Stomach (tissue), 9 donors: ENCODE results near the gene MCHR1. TPM values are rescaled to one million over a fixed set of nuclear protein-coding genes. Genes with fewer than 3 reads are reported as not detected.
"Not testable (repeated sequence)": the region's sequence is repeated elsewhere in the genome, so short reads cannot be mapped to it uniquely, and the experiment has no call there.

Experiments used
- DNase-seq, 2 donors: peaks; one replicate each; pipeline versions ENCODE4 v3.0.0 to v3.0.0-alpha.2; 2013 to 2019
- H3K27ac ChIP-seq, 5 donors: fragments of 200-600 bp in 4 of 5; sonication (generic) in 4 of 5; one replicate each; pipeline ENCODE4 v1.5.1; 2013 to 2019; ENCODE audit warnings: mild to moderate bottlenecking in 1 of 5, moderate library complexity in 1 of 5
- H3K27me3 ChIP-seq, 3 donors: fragments of 200-600 bp; sonication (generic); one replicate each; pipeline ENCODE4 v1.5.1; 2017 to 2019; ENCODE audit warnings: mixed run types in 1 of 3
- H3K36me3 ChIP-seq, 4 donors: fragments of 200-600 bp; sonication (generic); 1 replicate in 3 of 4; 2 replicates in 1 of 4; pipeline ENCODE4 v1.5.1; 2016 to 2019
- H3K4me1 ChIP-seq, 4 donors: fragments of 200-600 bp; sonication (generic); one replicate each; pipeline ENCODE4 v1.5.1; 2016 to 2019
- H3K4me3 ChIP-seq, 4 donors: fragments of 200-600 bp; sonication (generic) in 3 of 4; one replicate each; pipeline ENCODE4 v1.5.1; 2016 to 2019; ENCODE audit warnings: mild to moderate bottlenecking in 1 of 4
- H3K9me3 ChIP-seq, 4 donors: fragments of 200-600 bp; sonication (generic); one replicate each; pipeline ENCODE4 v1.5.1; 2016 to 2019
- EP300 ChIP-seq: sonication (generic); formaldehyde crosslinking; IDR thresholded peaks from one replicate; pipeline ENCODE4 v1.6.1; 2017; ENCODE audit warnings: antibody characterized with exemption
- POLR2A ChIP-seq, 4 donors: fragments of 450-650 bp; IDR thresholded peaks; one replicate each; pipeline ENCODE4 v1.6.1; 2016; ENCODE audit warnings: antibody characterized with exemption in 4 of 4, control low read depth in 2 of 4, mild to moderate bottlenecking in 1 of 4, moderate library complexity in 1 of 4
- POLR2AphosphoS5 ChIP-seq, 3 donors: sonication (generic); formaldehyde crosslinking; IDR thresholded peaks; one replicate each; pipeline ENCODE4 v1.6.1; 2016; ENCODE audit warnings: antibody characterized with exemption in 3 of 3
- WGBS, 5 donors: extraction: QIAGEN DNeasy Blood & Tissue Kit in 3 of 5; methylation state at CpG; one replicate each; pipeline versions ENCODE4 v1.1.5 to v1.1.7; 2013 to 2018; 5-methylcytosine and 5-hydroxymethylcytosine counted together
- intact Hi-C: fragments of 100-400 bp; cut with DNase I; formaldehyde crosslinking; loops from one replicate; pipeline ENCODE4 v1.15.1; 2023; ENCODE audit warnings: low total_unique reads
- polyA plus RNA-seq, 3 donors: library from polyadenylated mRNA; stranded (reverse); fragments of 200-250 nt; gene quantifications; one replicate each; pipeline ENCODE4 v1.2.3, GENCODE V29; 2013
- total RNA-seq, 5 donors: library from RNA; depleted of rRNA; stranded (reverse); fragments of >200 nt; gene quantifications; one replicate each; pipeline versions ENCODE4 v1.1.0 to v1.2.3, GENCODE V29; 2014 to 2016
- TF ChIP-seq, protein P1 (sequence below), 7 experiments: fragments of 450-650 bp in 4 of 7; fragments of 200-600 bp in 3 of 7; sonication (generic) in 3 of 7; IDR thresholded peaks; one replicate each; pipeline ENCODE4 v1.5.1; 2016 to 2019; ENCODE audit warnings: antibody characterized with exemption in 7 of 7, control low read depth in 2 of 7, mild to moderate bottlenecking in 1 of 7
- donor health status: healthy with polysubstance abuse.
- donor health status: Bipolar disorder and iron deficiency.
- donor health status: healthy.

Gene MCHR1
- total and polyA plus RNA-seq, 8 donors, result 0.08 to 0.25 TPM; not detected in 6

DNA sequence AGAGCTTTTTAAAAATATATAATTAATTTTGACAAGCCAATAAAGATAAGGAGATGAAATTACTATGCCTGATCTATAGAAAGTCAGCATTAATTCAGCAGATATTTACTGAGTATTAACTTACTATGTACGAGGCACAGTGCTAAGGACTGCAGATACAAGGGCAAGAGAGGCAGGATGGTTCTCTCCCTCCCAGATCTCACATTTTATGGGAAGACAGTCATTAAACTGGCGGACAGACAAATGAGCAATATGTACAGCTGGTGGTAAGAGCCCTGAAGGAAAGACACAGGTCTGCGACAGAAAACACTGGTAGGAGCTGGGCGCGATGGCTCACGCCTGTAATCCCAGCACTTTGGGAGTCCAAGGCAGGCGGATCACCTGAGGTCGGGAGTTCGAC, 36.8 kb downstream of the MCHR1 start:
- TF ChIP-seq EP300, result no peak
- H3K36me3 ChIP-seq, result no peaks in the 10 kb centered on the region
- no peaks in the 10 kb centered on the region for H3K27me3 ChIP-seq
- H3K27ac ChIP-seq, result no peak overlapping the region
- H3K4me1 ChIP-seq, result peaks cover 5 to 23% (median 13%) of the 10 kb centered on the region in 4 donors
- intact Hi-C loops, result no loop called here
- DNase-seq, result no peak
- no peaks in the 10 kb centered on the region for H3K9me3 ChIP-seq
- 92 to 96% (median 94%) methylated on average over 9 of the region's 9 CpGs for WGBS, 5 donors
- no peak overlapping the region for H3K4me3 ChIP-seq

- intact Hi-C loops, H3K36me3 ChIP-seq, H3K27ac ChIP-seq, H3K27me3 ChIP-seq, H3K4me3 ChIP-seq, DNase-seq, H3K9me3 ChIP-seq: not testable (repeated sequence)
- H3K4me1 ChIP-seq, result peaks cover 0 to 17% (median 8%) of the 10 kb centered on the region in 4 donors
- WGBS, 5 donors, result 83 to 89% (median 85%) methylated on average over 5 of the region's 5 CpGs
These were observed 38.4 kb downstream of the MCHR1 start for GRCh38 chr22:40717657-40718056.

DNA sequence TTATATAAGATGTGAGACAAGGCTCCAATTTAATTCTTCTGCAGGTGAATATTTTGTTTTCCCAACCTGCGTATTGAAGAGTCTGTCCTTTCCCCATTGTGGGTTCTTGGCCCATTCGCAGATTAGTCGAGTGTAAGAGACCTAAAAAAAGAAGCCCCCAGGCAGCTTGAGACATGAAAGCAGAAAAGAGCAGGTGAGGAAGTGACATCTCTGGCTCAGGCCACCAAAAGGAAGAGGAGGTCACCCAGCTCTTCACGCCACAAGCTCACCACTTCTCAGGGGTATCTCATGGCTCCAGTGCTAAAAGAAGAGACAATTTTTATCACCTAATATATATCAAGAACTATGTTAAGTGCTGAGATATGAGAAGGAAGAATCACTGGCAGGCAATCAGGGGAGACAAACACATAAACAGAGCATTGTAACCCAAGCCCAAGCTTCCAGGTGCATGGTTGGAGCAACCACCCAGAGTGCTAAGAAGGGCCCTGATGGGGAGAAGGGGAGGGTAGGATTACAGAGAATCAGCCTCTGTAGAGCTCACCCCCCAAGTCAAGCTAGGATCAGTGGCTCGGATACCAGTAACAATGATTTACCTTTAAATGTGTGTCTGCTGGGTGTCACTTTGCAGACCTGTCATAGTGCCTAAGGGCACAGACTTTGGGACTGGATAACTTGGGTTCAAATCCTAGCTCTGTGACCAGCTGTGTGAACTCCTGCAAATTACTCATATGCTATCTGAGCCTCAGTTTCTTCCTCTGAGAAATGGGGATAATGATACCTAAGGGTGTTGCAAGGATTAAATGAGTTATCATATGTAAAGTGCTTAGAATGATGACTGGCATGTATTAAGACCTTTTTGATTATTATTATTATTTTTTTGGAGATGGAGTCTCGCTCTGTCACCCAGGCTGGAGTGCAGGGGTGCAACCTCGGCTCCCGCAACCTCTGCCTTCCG, 39.2 kb downstream of the MCHR1 start:
- Histone ChIP-seq H3K4me1 (peaks cover 0 to 17% (median 8%) of the 10 kb centered on the region in 4 donors), H3K27me3 (no peaks in the 10 kb centered on the region), H3K4me3 (no peak overlapping the region), H3K36me3 (no peaks in the 10 kb centered on the region), H3K9me3 (no peaks in the 10 kb centered on the region), H3K27ac (no peak overlapping the region)
- intact Hi-C loops, result no loop called here
- TF ChIP-seq EP300, result no peak
- no peak for TF ChIP-seq POLR2AphosphoS5 (IDR thresholded peaks at IDR 0.05)
- no peak for TF ChIP-seq POLR2A (IDR thresholded peaks at IDR 0.05)
- TF ChIP-seq, protein P1, sequence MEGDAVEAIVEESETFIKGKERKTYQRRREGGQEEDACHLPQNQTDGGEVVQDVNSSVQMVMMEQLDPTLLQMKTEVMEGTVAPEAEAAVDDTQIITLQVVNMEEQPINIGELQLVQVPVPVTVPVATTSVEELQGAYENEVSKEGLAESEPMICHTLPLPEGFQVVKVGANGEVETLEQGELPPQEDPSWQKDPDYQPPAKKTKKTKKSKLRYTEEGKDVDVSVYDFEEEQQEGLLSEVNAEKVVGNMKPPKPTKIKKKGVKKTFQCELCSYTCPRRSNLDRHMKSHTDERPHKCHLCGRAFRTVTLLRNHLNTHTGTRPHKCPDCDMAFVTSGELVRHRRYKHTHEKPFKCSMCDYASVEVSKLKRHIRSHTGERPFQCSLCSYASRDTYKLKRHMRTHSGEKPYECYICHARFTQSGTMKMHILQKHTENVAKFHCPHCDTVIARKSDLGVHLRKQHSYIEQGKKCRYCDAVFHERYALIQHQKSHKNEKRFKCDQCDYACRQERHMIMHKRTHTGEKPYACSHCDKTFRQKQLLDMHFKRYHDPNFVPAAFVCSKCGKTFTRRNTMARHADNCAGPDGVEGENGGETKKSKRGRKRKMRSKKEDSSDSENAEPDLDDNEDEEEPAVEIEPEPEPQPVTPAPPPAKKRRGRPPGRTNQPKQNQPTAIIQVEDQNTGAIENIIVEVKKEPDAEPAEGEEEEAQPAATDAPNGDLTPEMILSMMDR (IDR thresholded peaks at IDR 0.05), result no peak
- DNase-seq, result no peak
- WGBS, 5 donors, result 83 to 91% (median 86%) methylated on average over 9 of the region's 9 CpGs

DNA sequence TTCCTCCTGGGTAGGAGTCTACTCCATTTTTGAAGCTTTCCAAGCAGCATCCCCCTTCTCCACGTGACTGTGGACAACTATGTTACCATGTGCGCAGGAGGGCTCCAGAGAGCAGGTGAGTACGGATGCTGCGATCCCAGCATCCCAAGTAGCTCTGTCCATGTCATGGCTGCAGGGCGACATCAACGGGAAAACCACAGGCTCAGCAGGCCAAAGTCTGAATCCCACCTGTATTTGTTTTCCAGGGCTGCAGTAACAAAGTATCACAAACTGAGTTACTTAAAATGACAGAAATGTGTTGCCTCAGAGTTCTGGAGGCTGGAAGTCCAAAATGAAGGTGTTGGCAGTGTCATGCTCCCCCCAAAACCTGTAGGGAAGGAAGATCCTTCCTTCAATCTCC, 40.3 kb downstream of the MCHR1 start:
- TF ChIP-seq, protein P1 (IDR thresholded peaks at IDR 0.05), result no peak
- TF ChIP-seq POLR2A (IDR thresholded peaks at IDR 0.05) (no peak), POLR2AphosphoS5 (IDR thresholded peaks at IDR 0.05) (no peak), EP300 (no peak)
- DNase-seq, result no peak
- Histone ChIP-seq H3K9me3 (no peaks in the 10 kb centered on the region), H3K4me3 (no peak overlapping the region), H3K36me3 (no peaks in the 10 kb centered on the region), H3K27ac (no peak overlapping the region), H3K27me3 (no peaks in the 10 kb centered on the region), H3K4me1 (peaks cover 0 to 11% (median 5%) of the 10 kb centered on the region in 4 donors)
- intact Hi-C loops, result no loop called here
- 68 to 82% (median 70%) methylated on average over 6 of the region's 6 CpGs for WGBS, 5 donors

DNA sequence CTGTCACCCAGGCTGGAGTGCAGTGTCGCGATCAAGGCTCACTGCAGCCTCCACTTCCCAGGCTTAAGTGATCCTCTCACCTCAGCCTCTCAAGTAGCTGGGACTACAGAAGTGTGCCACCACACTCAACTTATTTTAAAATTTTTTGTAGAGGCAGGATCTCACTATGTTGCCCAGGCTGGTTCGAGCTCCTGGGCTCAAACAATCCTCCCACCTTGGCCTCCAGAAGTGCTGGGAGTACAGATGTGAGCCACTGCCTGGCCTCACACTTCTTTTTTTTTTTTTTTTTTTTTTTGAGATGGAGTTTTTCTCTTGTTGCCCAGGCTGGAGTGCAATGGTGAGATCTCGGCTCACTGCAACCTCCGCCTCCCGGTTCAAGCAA, 40.9 kb downstream of the MCHR1 start:
- DNase-seq, H3K9me3 ChIP-seq, H3K27me3 ChIP-seq, H3K27ac ChIP-seq, intact Hi-C loops, H3K4me3 ChIP-seq, H3K36me3 ChIP-seq: not testable (repeated sequence)
- H3K4me1 ChIP-seq, result peaks cover 0 to 10% (median 3%) of the 10 kb centered on the region in 4 donors
- WGBS, 5 donors, result 91 to 95% (median 92%) methylated on average over 6 of the region's 6 CpGs
